ENCODE measurements around the gene GRK6.
"Not testable (repeated sequence)": the region's sequence is repeated elsewhere in the genome, so short reads cannot be mapped to it uniquely, and the experiment has no call there.

The GRK6 gene

DNA sequence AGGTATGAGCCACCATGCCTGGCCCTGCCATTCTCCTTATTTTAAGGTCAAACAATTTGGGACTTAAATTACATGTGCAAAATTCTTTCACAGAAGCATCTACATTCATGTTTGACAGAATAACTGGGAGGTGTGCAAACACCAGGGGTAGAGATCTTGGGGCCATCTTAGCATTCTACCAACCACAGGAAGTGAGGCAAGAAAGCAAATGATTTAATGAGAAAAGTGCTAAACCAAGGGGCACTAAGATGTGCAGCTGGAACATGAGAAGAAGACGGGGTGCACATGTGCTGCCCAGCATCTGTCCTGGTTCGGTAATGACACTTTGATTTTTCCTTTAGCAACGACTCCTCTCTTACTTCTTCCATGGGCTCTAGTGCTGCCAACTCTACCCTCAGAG lies 15.9 kb upstream of the GRK6 start:
- no peak for DNase-seq
- Histone ChIP-seq H2AFZ (ENCODE audit: low read length) (no peak overlapping the region), H3K79me2 (ENCODE audit: low read length) (no peaks in the 10 kb centered on the region), H3K4me1 (ENCODE audit: low read length) (peaks cover 23% of the 10 kb centered on the region), H3K27me3 (replicated peaks; ENCODE audit: insufficient read depth, low read length) (no peaks in the 10 kb centered on the region), H3K27ac (ENCODE audit: low read length) (no peak overlapping the region), H4K20me1 (ENCODE audit: insufficient read depth, low read length) (no peaks in the 10 kb centered on the region), H3K9ac (ENCODE audit: low read length) (no peak overlapping the region), H3F3A (ENCODE audit: insufficient read depth, low read length) (peaks cover 23% of the 10 kb centered on the region), H3K36me3 (replicated peaks; ENCODE audit: insufficient read depth, low read length) (no peaks in the 10 kb centered on the region), H3K4me2 (ENCODE audit: low read depth, low read length) (no peak overlapping the region), H3K9me2 (replicated peaks; ENCODE audit: insufficient read depth, low read length) (no peaks in the 10 kb centered on the region), H3K4me3 (ENCODE audit: low read length) (no peak overlapping the region), H3K9me3 (replicated peaks; ENCODE audit: insufficient read depth, low read length) (no peaks in the 10 kb centered on the region)
- TF ChIP-seq EZH2 (optimal IDR thresholded peaks at IDR 0.05; ENCODE audit: low read depth, low read length) = no peak

DNA sequence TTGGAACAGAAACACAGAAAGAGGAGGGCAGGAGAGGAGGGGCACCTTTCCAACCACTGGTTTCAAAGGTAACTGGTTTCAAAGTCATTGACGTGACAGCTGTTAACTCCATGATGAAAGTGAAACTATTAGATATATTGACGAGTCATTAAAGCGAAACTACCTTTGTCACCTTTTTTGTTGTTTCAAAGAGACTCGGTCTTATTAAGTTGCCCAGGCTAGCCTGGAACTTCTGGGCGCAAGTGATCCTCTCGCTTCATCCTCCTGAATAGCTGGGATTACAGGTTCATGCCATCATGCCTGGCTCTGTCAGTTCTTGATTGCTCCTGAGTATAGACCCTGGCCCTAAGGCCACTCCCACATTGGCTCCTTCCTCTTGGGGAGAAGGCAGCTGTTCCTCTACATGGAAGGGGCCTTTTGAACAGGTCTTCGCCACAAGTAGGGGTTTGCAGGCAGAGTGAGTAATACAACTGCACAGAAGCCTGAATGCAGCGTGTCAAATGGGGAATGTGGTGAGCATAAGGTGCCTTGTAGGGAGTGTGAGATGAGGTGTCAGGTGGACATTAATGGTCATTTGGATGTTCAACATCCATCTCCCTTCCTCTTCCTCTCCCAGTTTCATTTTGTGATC lies 13.8 kb upstream of the GRK6 start:
- no peaks in the 10 kb centered on the region for H3K27me3 ChIP-seq (replicated peaks; ENCODE audit: insufficient read depth, low read length)
- 0 out of 2 replicates have a peak overlapping the region, but pooled peaks have one; percentile 2 for H2AFZ ChIP-seq (ENCODE audit: low read length)
- peak overlapping the region; percentile 93 for H3K4me2 ChIP-seq (ENCODE audit: low read depth, low read length)
- H3F3A ChIP-seq (ENCODE audit: insufficient read depth, low read length) = peaks cover 23% of the 10 kb centered on the region
- TF ChIP-seq EZH2phosphoT487 (IDR thresholded peaks at IDR 0.05; ENCODE audit: low read length) = no peak
- TF ChIP-seq EZH2 (optimal IDR thresholded peaks at IDR 0.05; ENCODE audit: low read depth, low read length) = no peak
- DNase-seq = peak; percentile 95
- peak overlapping the region; percentile 77 for H3K9ac ChIP-seq (ENCODE audit: low read length)
- H3K27ac ChIP-seq (ENCODE audit: low read length) = peak overlapping the region; percentile 98
- H4K20me1 ChIP-seq (ENCODE audit: insufficient read depth, low read length) = no peaks in the 10 kb centered on the region
- no peaks in the 10 kb centered on the region for H3K9me2 ChIP-seq (replicated peaks; ENCODE audit: insufficient read depth, low read length)
- H3K36me3 ChIP-seq (replicated peaks; ENCODE audit: insufficient read depth, low read length) = no peaks in the 10 kb centered on the region
- H3K4me3 ChIP-seq (ENCODE audit: low read length) = peak overlapping the region; percentile 58
- H3K79me2 ChIP-seq (ENCODE audit: low read length) = no peaks in the 10 kb centered on the region
- H3K9me3 ChIP-seq (replicated peaks; ENCODE audit: insufficient read depth, low read length) = no peaks in the 10 kb centered on the region
- peaks cover 23% of the 10 kb centered on the region for H3K4me1 ChIP-seq (ENCODE audit: low read length)

- no peak for DNase-seq
- TF ChIP-seq EZH2 (optimal IDR thresholded peaks at IDR 0.05; ENCODE audit: low read depth, low read length) (no peak), CTCF (IDR thresholded peaks at IDR 0.05; ENCODE audit: low read length) (no peak), EZH2phosphoT487 (IDR thresholded peaks at IDR 0.05; ENCODE audit: low read length) (no peak)
- Histone ChIP-seq H3K4me2 (ENCODE audit: low read depth, low read length) (no peak overlapping the region), H4K20me1 (ENCODE audit: insufficient read depth, low read length) (no peaks in the 10 kb centered on the region), H3K9me2 (replicated peaks; ENCODE audit: insufficient read depth, low read length) (no peaks in the 10 kb centered on the region), H3K79me2 (ENCODE audit: low read length) (no peaks in the 10 kb centered on the region), H3K27me3 (replicated peaks; ENCODE audit: insufficient read depth, low read length) (no peaks in the 10 kb centered on the region), H3K36me3 (replicated peaks; ENCODE audit: insufficient read depth, low read length) (no peaks in the 10 kb centered on the region), H3K27ac (ENCODE audit: low read length) (no peak overlapping the region), H3K4me3 (ENCODE audit: low read length) (no peak overlapping the region), H3K4me1 (ENCODE audit: low read length) (peaks cover 23% of the 10 kb centered on the region), H3K9me3 (replicated peaks; ENCODE audit: insufficient read depth, low read length) (no peaks in the 10 kb centered on the region), H2AFZ (ENCODE audit: low read length) (no peak overlapping the region), H3K9ac (ENCODE audit: low read length) (no peak overlapping the region), H3F3A (ENCODE audit: insufficient read depth, low read length) (peaks cover 23% of the 10 kb centered on the region)
Measured at GRCh38 chr5:177414481-177414880, 12.0 kb upstream of the GRK6 start.

GRCh38 chr5:177417081-177417480 lies 9.4 kb upstream of the GRK6 start:
- not testable (repeated sequence) for H2AFZ ChIP-seq (ENCODE audit: low read length); H4K20me1 ChIP-seq (ENCODE audit: insufficient read depth, low read length); H3K27me3 ChIP-seq (replicated peaks; ENCODE audit: insufficient read depth, low read length); DNase-seq; H3K27ac ChIP-seq (ENCODE audit: low read length); H3K9me3 ChIP-seq (replicated peaks; ENCODE audit: insufficient read depth, low read length); H3K4me3 ChIP-seq (ENCODE audit: low read length); H3K79me2 ChIP-seq (ENCODE audit: low read length); H3K36me3 ChIP-seq (replicated peaks; ENCODE audit: insufficient read depth, low read length); H3K9me2 ChIP-seq (replicated peaks; ENCODE audit: insufficient read depth, low read length); H3K9ac ChIP-seq (ENCODE audit: low read length); H3K4me2 ChIP-seq (ENCODE audit: low read depth, low read length)
- H3F3A ChIP-seq (ENCODE audit: insufficient read depth, low read length) = peaks cover 17% of the 10 kb centered on the region
- peaks cover 17% of the 10 kb centered on the region for H3K4me1 ChIP-seq (ENCODE audit: low read length)
